ENCODE results near the gene USP26. TPM values are rescaled to one million over a fixed set of nuclear protein-coding genes. Genes with fewer than 3 reads are reported as not detected.
"Not testable (repeated sequence)": the region's sequence is repeated elsewhere in the genome, so short reads cannot be mapped to it uniquely, and the experiment has no call there.

Gene USP26
- total RNA-seq, 1 donor from 2014 or later: not detected

GRCh38 chrX:133046601-133047000 is 50.3 kb downstream of the USP26 start:
- Histone ChIP-seq H3K4me1 (no peaks in the 10 kb centered on the region), H3K4me3 (no peak overlapping the region), H3K9me3 (no peaks in the 10 kb centered on the region), H3K27ac (no peak overlapping the region), H3K36me3 (no peaks in the 10 kb centered on the region), H3K27me3 (no peaks in the 10 kb centered on the region)
- TF ChIP-seq CTCF (IDR thresholded peaks at IDR 0.05): no peak
- intact Hi-C loops (cut with DNase I): no loop called here
- DNase-seq: no peak
- no peak for ATAC-seq

GRCh38 chrX:133045986-133046385 is 50.9 kb downstream of the USP26 start:
- no peaks in the 10 kb centered on the region for H3K9me3 ChIP-seq

DNA sequence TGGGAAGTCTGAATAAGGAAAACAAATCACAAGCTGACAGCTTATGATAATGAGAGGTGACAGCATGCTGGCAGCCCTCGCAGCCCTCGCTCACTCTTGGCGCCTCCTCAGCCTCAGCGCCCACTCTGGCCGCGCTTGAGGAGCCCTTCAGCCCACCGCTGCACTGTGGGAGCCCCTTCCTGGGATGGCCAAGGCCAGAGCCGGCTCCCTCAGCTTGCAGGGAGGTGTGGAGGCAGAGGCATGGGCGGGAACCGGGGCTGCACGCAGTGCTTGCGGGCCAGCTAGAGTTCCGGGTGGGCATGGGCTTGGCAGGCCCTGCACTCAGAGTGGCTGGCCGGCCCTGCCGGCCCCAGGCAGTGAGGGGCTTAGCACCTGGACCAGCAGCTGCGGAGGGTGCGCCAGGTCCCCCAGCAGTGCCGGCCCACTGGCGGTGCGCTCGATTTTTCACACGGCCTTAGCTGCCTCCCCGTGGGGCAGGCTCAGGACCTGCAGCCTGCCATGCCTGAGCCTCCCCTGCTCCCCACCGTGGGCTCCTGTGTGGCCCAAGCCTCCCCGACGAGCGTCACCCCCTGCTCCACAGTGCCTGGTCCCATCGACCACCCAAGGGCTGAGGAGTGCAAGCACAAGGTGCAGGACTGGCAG is 52.6 kb downstream of the USP26 start:
- intact Hi-C loops (cut with DNase I); H3K27me3 ChIP-seq; H3K9me3 ChIP-seq; H3K27ac ChIP-seq; H3K4me1 ChIP-seq; DNase-seq; H3K36me3 ChIP-seq; H3K4me3 ChIP-seq; ATAC-seq: not testable (repeated sequence)

More at GRCh38 chrX:133045986-133046385, 50.9 kb downstream of the USP26 start:
- H3K27ac ChIP-seq: no peak overlapping the region
- H3K36me3 ChIP-seq: no peaks in the 10 kb centered on the region
- H3K27me3 ChIP-seq: no peaks in the 10 kb centered on the region
- peak; percentile 20 for TF ChIP-seq CTCF (IDR thresholded peaks at IDR 0.05)
- H3K4me3 ChIP-seq: no peak overlapping the region
- peak; percentile 42 for ATAC-seq
- intact Hi-C loops (cut with DNase I): no loop called here
- H3K4me1 ChIP-seq: no peaks in the 10 kb centered on the region
- DNase-seq: no peak

- Histone ChIP-seq H3K4me3 (no peak overlapping the region), H3K27me3 (no peaks in the 10 kb centered on the region), H3K4me1 (no peaks in the 10 kb centered on the region), H3K36me3 (no peaks in the 10 kb centered on the region), H3K27ac (no peak overlapping the region), H3K9me3 (no peaks in the 10 kb centered on the region)
- ATAC-seq (no peak), DNase-seq (no peak)
- intact Hi-C loops (cut with DNase I): no loop called here
- TF ChIP-seq CTCF (IDR thresholded peaks at IDR 0.05): no peak
Observed at GRCh38 chrX:133042260-133042659, 54.6 kb downstream of the USP26 start.

DNA sequence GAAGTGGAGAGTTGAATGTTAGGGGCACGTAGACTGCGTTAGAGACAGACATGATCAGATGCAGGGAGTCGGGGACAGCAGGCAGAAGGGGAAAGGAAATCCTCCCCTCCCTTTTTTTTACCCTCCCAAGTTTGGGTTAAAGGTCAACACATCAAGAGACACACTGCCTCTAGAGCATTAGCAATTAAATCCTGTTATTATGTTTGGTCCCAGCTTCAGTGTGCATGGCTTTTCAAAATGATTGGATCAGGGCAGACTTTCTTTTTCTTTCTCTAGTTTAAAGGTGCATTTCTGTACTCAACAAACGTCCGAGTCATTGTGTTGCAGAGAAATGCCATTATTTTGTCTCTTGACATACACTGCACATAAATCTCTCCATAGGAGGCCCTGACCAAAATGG is 63.9 kb downstream of the USP26 start:
- Histone ChIP-seq H3K27ac (no peak overlapping the region), H3K9me3 (no peaks in the 10 kb centered on the region), H3K27me3 (no peaks in the 10 kb centered on the region), H3K4me3 (no peak overlapping the region), H3K4me1 (no peaks in the 10 kb centered on the region), H3K36me3 (no peaks in the 10 kb centered on the region)
- DNase-seq: no peak
- intact Hi-C loops (cut with DNase I): no loop called here
- no peak for ATAC-seq
- no peak for TF ChIP-seq CTCF (IDR thresholded peaks at IDR 0.05)

DNA sequence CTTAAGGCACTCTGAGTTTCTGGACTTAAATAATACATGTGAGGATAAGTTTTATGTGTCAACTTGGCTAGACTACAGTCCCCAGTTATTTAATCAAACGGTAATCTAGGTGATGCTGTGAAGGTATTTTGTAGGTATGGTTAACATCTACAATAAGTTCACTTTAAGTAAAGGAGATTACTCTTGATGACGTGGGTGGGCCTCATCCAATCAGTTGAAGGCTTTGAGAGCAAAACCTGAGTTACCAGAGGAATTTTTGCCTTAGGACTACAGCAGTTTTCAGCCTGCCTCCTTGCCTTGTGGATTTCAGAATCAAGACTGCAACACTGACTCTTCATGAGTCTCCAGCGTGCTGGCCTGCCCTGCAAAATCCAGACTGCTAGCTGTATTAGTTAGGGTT is 78.7 kb downstream of the USP26 start:
- TF ChIP-seq CTCF (IDR thresholded peaks at IDR 0.05): no peak
- intact Hi-C loops (cut with DNase I): no loop called here
- H3K9me3 ChIP-seq: no peaks in the 10 kb centered on the region
- no peaks in the 10 kb centered on the region for H3K36me3 ChIP-seq
- no peak for ATAC-seq
- no peak for DNase-seq
- H3K27ac ChIP-seq: no peak overlapping the region
- no peaks in the 10 kb centered on the region for H3K27me3 ChIP-seq
- H3K4me1 ChIP-seq: no peaks in the 10 kb centered on the region
- no peak overlapping the region for H3K4me3 ChIP-seq

Data from upper lobe of right lung (tissue), 1 donor.